GM23338 (cell line): Measurements from ENCODE around the gene OLAH. TPM values are rescaled to one million over a fixed set of nuclear protein-coding genes. Genes with fewer than 3 reads are reported as not detected.

Source experiments
- ATAC-seq: fragments of 200-7000 bp; cut with Tn5 transposase; 3 replicates; pipeline ENCODE4 v1.9.1; 2020
- DNase-seq: peaks from one replicate; pipeline ENCODE4 v3.0.0-alpha.2; 2015; ENCODE audit warnings: low spot score
- H2AFZ ChIP-seq: fragments of 200-600 bp; sonication (generic); 2 replicates; pipeline ENCODE4 v1.8.0; 2016; ENCODE audit warnings: antibody characterized with exemption, mild to moderate bottlenecking, moderate library complexity
- H3F3A ChIP-seq: fragments of 200-600 bp; sonication (generic); replicated peaks from 2 replicates; pipeline ENCODE4 v1.8.0; 2017; ENCODE audit warnings: antibody characterized with exemption, mixed run types, low read depth
- H3K27ac ChIP-seq: fragments of 200-600 bp; sonication (generic); 2 replicates; pipeline ENCODE4 v1.6.1; 2016; ENCODE audit warnings: low read depth
- H3K27me3 ChIP-seq: fragments of 200-600 bp; sonication (generic); 2 replicates; pipeline ENCODE4 v1.8.0; 2016; ENCODE audit warnings: mild to moderate bottlenecking, mixed run types, moderate library complexity; ENCODE audit not compliant: insufficient read depth
- H3K36me3 ChIP-seq: fragments of 200-600 bp; sonication (generic); 2 replicates; pipeline ENCODE4 v1.8.0; 2016; ENCODE audit warnings: mild to moderate bottlenecking; ENCODE audit not compliant: insufficient read depth
- H3K4me1 ChIP-seq: fragments of 200-600 bp; sonication (generic); 2 replicates; pipeline ENCODE4 v1.8.0; 2016; ENCODE audit warnings: mild to moderate bottlenecking, moderate library complexity; ENCODE audit not compliant: insufficient read depth
- H3K4me2 ChIP-seq: fragments of 200-600 bp; sonication (generic); 2 replicates; pipeline ENCODE4 v1.7.1; 2017; ENCODE audit warnings: mixed run types
- H3K4me3 ChIP-seq: fragments of 200-600 bp; sonication (generic); 2 replicates; pipeline ENCODE4 v1.6.1; 2016; ENCODE audit warnings: mixed run types
- H3K79me2 ChIP-seq: fragments of 200-600 bp; sonication (generic); replicated peaks from 2 replicates; pipeline ENCODE4 v1.8.0; 2017; ENCODE audit warnings: mild to moderate bottlenecking; ENCODE audit not compliant: insufficient read depth
- H3K9me2 ChIP-seq: fragments of 200-600 bp; sonication (generic); 2 replicates; pipeline ENCODE4 v1.8.0; 2017; ENCODE audit not compliant: insufficient read depth
- H4K20me1 ChIP-seq: fragments of 200-600 bp; sonication (generic); replicated peaks from 2 replicates; pipeline ENCODE4 v1.8.0; 2017; ENCODE audit warnings: mild to moderate bottlenecking; ENCODE audit not compliant: insufficient read depth
- H3K27ac Mint-ChIP-seq: 2 replicates; pipeline ENCODE4 v1.8.0; 2020; ENCODE audit warnings: inconsistent platforms, mild to moderate bottlenecking, moderate library complexity, mixed read lengths
- H3K27me3 Mint-ChIP-seq: 3 replicates; pipeline ENCODE4 v1.8.0; 2022; ENCODE audit warnings: low read depth, mild to moderate bottlenecking, moderate library complexity, mixed read lengths, inconsistent platforms; ENCODE audit not compliant: insufficient read depth, poor library complexity
- H3K36me3 Mint-ChIP-seq: 3 replicates; pipeline ENCODE4 v1.8.0; 2021; ENCODE audit warnings: low read depth, mild to moderate bottlenecking, inconsistent platforms, moderate library complexity, mixed read lengths
- H3K4me1 Mint-ChIP-seq: 3 replicates; pipeline ENCODE4 v1.8.0; 2020; ENCODE audit warnings: mild to moderate bottlenecking, inconsistent platforms, mixed read lengths
- H3K4me3 Mint-ChIP-seq: 3 replicates; pipeline ENCODE4 v1.8.0; 2021; ENCODE audit warnings: moderate library complexity, mild to moderate bottlenecking, inconsistent platforms, mixed read lengths
- H3K9me3 Mint-ChIP-seq: 3 replicates; pipeline ENCODE4 v1.8.0; 2020; ENCODE audit warnings: moderate library complexity, mild to moderate bottlenecking, inconsistent platforms, mixed read lengths
- CREB1 ChIP-seq: fragments of 250-450 bp; sonication (Bioruptor Pico); IDR thresholded peaks from 2 replicates; pipeline ENCODE4 v1.5.0; 2020; ENCODE audit warnings: low read depth, mild to moderate bottlenecking, moderate library complexity
- CTCF ChIP-seq, 2 experiments: fragments of 200-600 bp in 1 of 2; sonication (generic) in 1 of 2; conservative IDR thresholded peaks; 2 replicates each; pipeline versions ENCODE4 v1.5.1 to v1.6.1; 2016 to 2017; ENCODE audit warnings: antibody characterized with exemption in 2 of 2, low read depth in 2 of 2, mild to moderate bottlenecking in 2 of 2, moderate library complexity in 1 of 2
- ETS1 ChIP-seq: IDR thresholded peaks from 2 replicates; pipeline ENCODE4 v1.6.1; 2016; ENCODE audit warnings: antibody characterized with exemption
- EZH2 ChIP-seq: fragments of 200-600 bp; sonication (generic); IDR thresholded peaks from one replicate; pipeline ENCODE4 v1.8.0; 2017; ENCODE audit warnings: antibody characterized with exemption, mild to moderate bottlenecking, low read depth; ENCODE audit not compliant: unreplicated experiment
- EZH2phosphoT487 ChIP-seq: fragments of 200-600 bp; sonication (generic); IDR thresholded peaks from one replicate; pipeline ENCODE4 v1.8.1; 2018; ENCODE audit warnings: antibody characterized with exemption; ENCODE audit not compliant: unreplicated experiment
- JUNB ChIP-seq: IDR thresholded peaks from one replicate; pipeline ENCODE4 v1.6.1; 2016; ENCODE audit warnings: antibody characterized with exemption; ENCODE audit not compliant: unreplicated experiment
- NANOG ChIP-seq: IDR thresholded peaks from 2 replicates; pipeline ENCODE4 v1.6.1; 2016; ENCODE audit warnings: antibody characterized with exemption, borderline replicate concordance
- POLR2AphosphoS5 ChIP-seq: IDR thresholded peaks from 2 replicates; pipeline ENCODE4 v1.6.1; 2016; ENCODE audit warnings: antibody characterized with exemption, low read depth
- REST ChIP-seq: IDR thresholded peaks from one replicate; pipeline ENCODE4 v1.6.1; 2018; ENCODE audit warnings: antibody characterized with exemption; ENCODE audit not compliant: unreplicated experiment
- STAT1 ChIP-seq: IDR thresholded peaks from one replicate; pipeline ENCODE4 v1.6.1; 2016; ENCODE audit warnings: antibody characterized with exemption; ENCODE audit not compliant: unreplicated experiment
- ZNF114 ChIP-seq: fragments of 250-450 bp; sonication (Bioruptor Pico); IDR thresholded peaks from 2 replicates; pipeline ENCODE4 v1.5.0; 2020; ENCODE audit warnings: mild to moderate bottlenecking, moderate library complexity
- ZNF331 ChIP-seq: fragments of 250-450 bp; sonication (Bioruptor Pico); IDR thresholded peaks from 2 replicates; pipeline ENCODE4 v1.5.0; 2020; ENCODE audit warnings: low read depth, mild to moderate bottlenecking, moderate library complexity
- ZNF462 ChIP-seq: fragments of 250-450 bp; sonication (Bioruptor Pico); IDR thresholded peaks from 2 replicates; pipeline ENCODE4 v1.5.0; 2020; ENCODE audit warnings: mild to moderate bottlenecking, moderate library complexity
- polyA plus RNA-seq: library from polyadenylated mRNA; unstranded; fragments of >200 nt; fragmentation: Nextera tagmentation; extraction: Ambion mirVana; gene quantifications from 2 replicates; pipeline ENCODE4 v1.2.1, GENCODE V29; 2016
- total RNA-seq: library from RNA; depleted of rRNA; stranded (reverse); fragments of >200 nt; shearing (Covaris generic); gene quantifications from 2 replicates; pipeline ENCODE4 v1.2.3, GENCODE V29; 2014

The OLAH gene
- total and polyA plus RNA-seq, 2 experiments from 2014 or later = not detected

- peak within 1 kb of the TSS; percentile 67 for H3K4me3 Mint-ChIP-seq
- H4K20me1 ChIP-seq = no peaks in the 10 kb centered on the region
- H3K36me3 ChIP-seq = no peaks in the 10 kb centered on the region
- no peak within 1 kb of the TSS for H3K27ac Mint-ChIP-seq
- no peaks in the 10 kb centered on the region for H3K79me2 ChIP-seq
- peak; percentile 96 for ATAC-seq
- H3K4me2 ChIP-seq = peak within 1 kb of the TSS; percentile 71
- H3F3A ChIP-seq = no peaks in the 10 kb centered on the region
- H3K27ac ChIP-seq = no peak within 1 kb of the TSS; the same call in 1 of the 2 replicates
- peaks cover 4% of the 10 kb centered on the region for H3K27me3 Mint-ChIP-seq
- H3K4me3 ChIP-seq = peak within 1 kb of the TSS; percentile 61
- H3K27me3 ChIP-seq = no peaks in the 10 kb centered on the region
- peaks cover 14% of the 10 kb centered on the region for H3K4me1 Mint-ChIP-seq
- no peaks in the 10 kb centered on the region; the same call in 1 of the 2 replicates for H3K4me1 ChIP-seq
- no peaks in the 10 kb centered on the region for H3K9me3 Mint-ChIP-seq
- DNase-seq = peak; percentile 94
- H3K9me2 ChIP-seq = no peaks in the 10 kb centered on the region
- no peaks in the 10 kb centered on the region for H3K36me3 Mint-ChIP-seq
- TF ChIP-seq ZNF114 (CRISPR knock-in tag) (no peak), ETS1 (no peak), REST (no peak), CREB1 (peak; percentile 50), JUNB (no peak), STAT1 (no peak), POLR2AphosphoS5 (peak; percentile 92), ZNF462 (CRISPR knock-in tag) (no peak), CTCF (conservative IDR thresholded peaks at IDR 0.05; ENCODE audit: low read depth in 2 of 2) (peak in 1 of 2 experiments; percentile 9; a peak in 1 of 4 replicates), EZH2phosphoT487 (no peak), ZNF331 (no peak), EZH2 (no peak), NANOG (no peak)
- no peak within 1 kb of the TSS for H2AFZ ChIP-seq
These were observed 44.9 kb downstream of the OLAH start, which contains the start of gene ACBD7 for GRCh38 chr10:15088428-15089261. TSS of gene ACBD7 (minus strand) at chr10:15088776. CDS start at chr10:15088728, 48 bp downstream.
